NCI-H1092 treated with DMSO at 0.1 percent for 48 hours (cell line): ENCODE data around the gene SLITRK2.

Source experiments
- DNase-seq: peaks from one replicate; lab custom pipeline; 2025; lab: John Stamatoyannopoulos, UW

SLITRK2 gene

DNA sequence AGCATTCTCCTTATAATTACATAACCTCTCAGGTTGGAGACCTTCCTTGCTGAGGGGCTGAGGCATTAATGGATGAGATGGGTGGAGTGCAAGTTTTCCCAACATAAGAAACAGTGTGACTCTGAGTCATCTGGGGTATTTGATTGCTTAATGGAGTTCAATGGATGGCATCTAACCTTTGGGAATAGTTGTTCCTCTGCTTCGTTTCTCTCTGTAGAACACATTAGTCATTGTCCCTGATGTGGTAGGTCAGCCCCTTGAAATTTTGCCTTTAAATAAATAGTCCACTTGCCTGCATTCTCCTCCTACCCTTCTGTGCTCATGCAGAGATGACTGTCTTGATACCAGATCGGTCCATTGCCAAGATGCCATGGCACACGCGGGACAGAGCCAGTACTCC lies 38.6 kb downstream of the SLITRK2 start:
- DNase-seq: no peak

DNA sequence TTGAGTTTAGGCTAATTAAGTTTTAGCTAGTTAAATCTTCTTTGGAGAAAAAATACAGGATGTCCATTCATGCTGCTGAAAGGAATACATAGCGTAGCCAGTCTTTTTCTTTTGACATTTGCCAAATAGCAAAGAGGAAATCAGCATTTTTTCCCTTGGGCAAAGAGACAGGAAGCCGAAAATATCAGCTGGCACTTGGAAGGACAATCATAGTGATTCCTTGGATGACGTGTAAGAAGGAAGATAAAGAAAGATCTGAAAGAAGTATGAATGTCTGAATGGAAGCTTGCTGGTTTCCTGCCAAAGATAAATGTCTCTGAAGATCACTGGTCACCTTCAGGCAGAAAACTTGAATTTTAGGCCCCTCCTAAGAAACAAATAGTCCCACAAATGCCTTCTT lies 44.2 kb downstream of the SLITRK2 start:
- DNase-seq: no peak

DNA sequence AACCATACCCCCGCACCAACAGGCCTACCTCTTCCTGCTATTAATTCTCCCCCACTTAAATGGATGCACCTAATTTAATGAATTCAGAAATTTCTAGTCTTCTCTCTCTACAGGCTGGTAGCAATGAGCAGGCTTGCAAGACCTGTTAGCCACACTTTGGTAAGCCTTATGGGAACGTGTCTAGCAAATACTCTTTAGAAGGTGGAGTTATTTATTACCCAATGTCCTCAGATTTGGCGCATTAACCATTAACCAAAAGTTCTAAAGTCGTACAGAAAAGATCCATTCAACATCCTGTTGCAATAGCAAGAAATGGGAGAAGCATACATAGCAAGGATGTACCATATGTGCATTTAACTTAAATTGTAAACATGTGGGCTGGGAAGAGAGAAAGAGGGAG lies 47.5 kb downstream of the SLITRK2 start:
- no peak for DNase-seq
